GM10248 (cell line): Measurements from ENCODE around the gene DGKD.

Experiments used
- CTCF ChIA-PET: fragments of 300-600 bp; sonication (Branson Sonifier 250); formaldehyde crosslinking; extraction: SDS; loops from one replicate; lab custom pipeline; 2021; ENCODE audit warnings: antibody characterized with exemption; lab: Yijun Ruan, JAX
- POLR2A ChIA-PET: fragments of 350-650 bp; sonication (Branson Sonifier 250); formaldehyde crosslinking; extraction: SDS; loops from one replicate; lab custom pipeline; 2020; ENCODE audit warnings: antibody characterized with exemption; lab: Yijun Ruan, JAX
- DNase-seq: peaks from one replicate; pipeline ENCODE4 v3.0.0; 2012; ENCODE audit errors: extremely low spot score
- CTCF ChIP-seq: IDR thresholded peaks from 2 replicates; pipeline ENCODE4 v1.5.1; 2012; ENCODE audit warnings: mild to moderate bottlenecking, low read depth; ENCODE audit errors: extremely low read depth, missing control alignments, control extremely low read depth

Gene DGKD

GRCh38 chr2:233430081-233430480, 75.8 kb downstream of the DGKD start:
- DNase-seq = no peak
- ChIA-PET CTCF (interaction anchor here (1.2 to 1.8 kb wide), 5 partner anchors 9 to 76 kb away, joined by 3 to 7 read pairs (median 3); partner anchors contain the start of gene DGKD), POLR2A (no interaction called here)
- TF ChIP-seq CTCF = no peak

GRCh38 chr2:233430651-233431050, 76.4 kb downstream of the DGKD start:
- no peak for DNase-seq
- POLR2A ChIA-PET = no interaction called here
- CTCF ChIA-PET = interaction anchor here (1.2 to 1.4 kb wide), 3 partner anchors 8 to 76 kb away, joined by 3 to 6 read pairs (median 3); partner anchors contain the start of gene DGKD
- TF ChIP-seq CTCF = no peak

- ChIA-PET CTCF (interaction anchor here (1.0 to 4.9 kb wide), 2 partner anchors 11 to 181 kb away, joined by 3 to 37 read pairs; partner anchors contain the start of gene ATG16L1), POLR2A (no interaction called here)
- TF ChIP-seq CTCF = no peak
- no peak for DNase-seq
Observed at GRCh38 chr2:233433029-233433428, 78.7 kb downstream of the DGKD start.

- no peak for DNase-seq
- no peak for TF ChIP-seq CTCF
- ChIA-PET POLR2A (interaction anchor here (1.6 kb wide), 1 partner anchor 12 kb away, joined by 3 read pairs; no protein-coding TSS in a partner anchor), CTCF (interaction anchor here (0.5 to 4.9 kb wide), 7 partner anchors 10 to 208 kb away, joined by 3 to 37 read pairs (median 3); partner anchors contain the start of gene ATG16L1)
Observed at GRCh38 chr2:233433794-233434193, 79.5 kb downstream of the DGKD start.

GRCh38 chr2:233434666-233435330, 80.5 kb downstream of the DGKD start:
- ChIA-PET POLR2A (interaction anchor here (1.6 kb wide), 1 partner anchor 13 kb away, joined by 3 read pairs; no protein-coding TSS in a partner anchor), CTCF (interaction anchor here (0.8 to 4.9 kb wide), 6 partner anchors 9 to 30 kb away, joined by 3 to 37 read pairs (median 3); no protein-coding TSS in a partner anchor)
- no peak for DNase-seq
- no peak for TF ChIP-seq CTCF

- CTCF ChIA-PET = interaction anchor here (1.3 to 4.9 kb wide), 6 partner anchors 8 to 161 kb away, joined by 3 to 37 read pairs (median 4); no protein-coding TSS in a partner anchor
- POLR2A ChIA-PET = no interaction called here
- no peak for TF ChIP-seq CTCF
- no peak for DNase-seq
Observed at GRCh38 chr2:233435436-233436190, 81.3 kb downstream of the DGKD start.
